CD4-positive, CD25-positive, alpha-beta regulatory T cell (primary cell): ENCODE data around the gene TMEM33. TPM values are rescaled to one million over a fixed set of nuclear protein-coding genes. Genes with fewer than 3 reads are reported as not detected.
"Not testable (repeated sequence)": the region's sequence is repeated elsewhere in the genome, so short reads cannot be mapped to it uniquely, and the experiment has no call there.

Experiments
- ATAC-seq, 2 donors: fragments of 150-1000 bp; cut with Tn5 transposase; one replicate each; pipeline ENCODE4 v1.10.0; 2021; ENCODE audit warnings: low read depth in 2 of 2, moderate number of reproducible peaks in 2 of 2, moderate library complexity in 1 of 2
- DNase-seq, 3 donors: peaks; one replicate each; pipeline versions ENCODE4 v3.0.0 to v3.0.0-alpha.2; 2012 to 2022; ENCODE audit warnings: mixed read lengths in 1 of 3
- H3K27ac ChIP-seq: one replicate; pipeline ENCODE4 v1.7.0; 2013; ENCODE audit warnings: mild to moderate bottlenecking, low read length; ENCODE audit not compliant: insufficient read depth, poor library complexity, severe bottlenecking
- H3K27me3 ChIP-seq: one replicate; pipeline ENCODE4 v1.7.0; 2013; ENCODE audit warnings: low read length; ENCODE audit not compliant: control insufficient read depth, insufficient read depth
- H3K36me3 ChIP-seq: one replicate; pipeline ENCODE4 v1.7.0; 2013; ENCODE audit warnings: mild to moderate bottlenecking, low read length, moderate library complexity; ENCODE audit not compliant: control insufficient read depth, insufficient read depth
- H3K4me1 ChIP-seq: 2 replicates; pipeline ENCODE4 v1.7.0; 2013; ENCODE audit warnings: mild to moderate bottlenecking, low read length; ENCODE audit not compliant: insufficient read depth, control insufficient read depth, poor library complexity, severe bottlenecking
- H3K4me3 ChIP-seq: one replicate; pipeline ENCODE4 v1.7.0; 2013; ENCODE audit warnings: low read depth, mild to moderate bottlenecking, low read length, moderate library complexity
- H3K9me3 ChIP-seq, 2 experiments: 1 replicate in 1 of 2; 2 replicates in 1 of 2; pipeline ENCODE4 v1.7.0; 2013; ENCODE audit warnings: low read length in 2 of 2, mild to moderate bottlenecking in 1 of 2, moderate library complexity in 1 of 2; ENCODE audit not compliant: control insufficient read depth in 2 of 2
- H3K27ac Mint-ChIP-seq, 3 donors: one replicate each; pipeline ENCODE4 v1.8.0; 2020 to 2022; ENCODE audit warnings: mild to moderate bottlenecking in 3 of 3, mixed read lengths in 3 of 3, moderate library complexity in 2 of 3
- H3K27me3 Mint-ChIP-seq: one replicate; pipeline ENCODE4 v1.8.0; 2022; ENCODE audit warnings: mild to moderate bottlenecking, mixed read lengths
- H3K36me3 Mint-ChIP-seq: one replicate; pipeline ENCODE4 v1.8.0; 2020; ENCODE audit warnings: mixed read lengths
- H3K4me1 Mint-ChIP-seq, 4 donors: one replicate each; pipeline ENCODE4 v1.8.0; 2020 to 2022; ENCODE audit warnings: mixed read lengths in 4 of 4, mild to moderate bottlenecking in 1 of 4
- H3K4me3 Mint-ChIP-seq, 4 donors: one replicate each; pipeline ENCODE4 v1.8.0; 2020 to 2022; ENCODE audit warnings: mild to moderate bottlenecking in 4 of 4, mixed read lengths in 4 of 4, moderate library complexity in 3 of 4
- H3K9me3 Mint-ChIP-seq, 7 donors: one replicate each; pipeline ENCODE4 v1.8.0; 2020 to 2022; ENCODE audit warnings: mixed read lengths in 7 of 7, mild to moderate bottlenecking in 3 of 7, moderate library complexity in 2 of 7
- polyA plus RNA-seq, 4 donors: library from polyadenylated mRNA; unstranded; fragments of 300-500 nt; fragmentation: Illumina TruSeq; gene quantifications; one replicate each; pipeline ENCODE4 v1.2.3, GENCODE V29; 2021
- total RNA-seq: library from RNA; stranded (reverse); gene quantifications from one replicate; pipeline ENCODE4 v1.2.3, GENCODE V29; 2022

Gene TMEM33
- total and polyA plus RNA-seq, 5 donors from 2014 or later, result 20.7 to 37.7 (median 30.1) TPM

- Mint-ChIP-seq H3K27me3 (peaks cover 27% of the 10 kb centered on the region), H3K36me3 (no peaks in the 10 kb centered on the region), H3K27ac (no peak overlapping the region), H3K9me3 (peaks cover 0 to 7% (median 0%) of the 10 kb centered on the region in 7 donors), H3K4me3 (no peak overlapping the region), H3K4me1 (no peaks in the 10 kb centered on the region)
- no peak overlapping the region for H3K27ac ChIP-seq
- no peaks in the 10 kb centered on the region for H3K4me1 ChIP-seq
- no peak overlapping the region for H3K4me3 ChIP-seq
- no peak for ATAC-seq
- peaks cover 7% of the 10 kb centered on the region for H3K27me3 ChIP-seq
- no peak for DNase-seq
- no peaks in the 10 kb centered on the region for H3K9me3 ChIP-seq
- H3K36me3 ChIP-seq, result no peaks in the 10 kb centered on the region
Observed at GRCh38 chr4:41896648-41897047, 38.6 kb upstream of the TMEM33 start.

- Histone ChIP-seq H3K27ac (no peak overlapping the region), H3K9me3 (no peaks in the 10 kb centered on the region), H3K27me3 (peaks cover 7% of the 10 kb centered on the region), H3K4me3 (no peak overlapping the region), H3K36me3 (no peaks in the 10 kb centered on the region), H3K4me1 (no peaks in the 10 kb centered on the region)
- peaks cover 0 to 13% (median 2%) of the 10 kb centered on the region in 7 donors for H3K9me3 Mint-ChIP-seq
- no peak overlapping the region for H3K4me3 Mint-ChIP-seq
- DNase-seq, result no peak
- H3K27ac Mint-ChIP-seq, result no peak overlapping the region
- no peaks in the 10 kb centered on the region for H3K4me1 Mint-ChIP-seq
- peaks cover 28% of the 10 kb centered on the region for H3K27me3 Mint-ChIP-seq
- no peaks in the 10 kb centered on the region for H3K36me3 Mint-ChIP-seq
- no peak for ATAC-seq
Observed at GRCh38 chr4:41897698-41898097, 37.5 kb upstream of the TMEM33 start.

GRCh38 chr4:41909136-41909535 lies 26.1 kb upstream of the TMEM33 start:
- not testable (repeated sequence) for H3K27me3 ChIP-seq, H3K9me3 ChIP-seq, ATAC-seq, H3K27ac ChIP-seq, H3K36me3 ChIP-seq, H3K4me3 Mint-ChIP-seq, H3K27ac Mint-ChIP-seq, H3K4me3 ChIP-seq, H3K36me3 Mint-ChIP-seq, DNase-seq, H3K4me1 ChIP-seq, H3K4me1 Mint-ChIP-seq
- Mint-ChIP-seq H3K27me3 (peaks cover 14% of the 10 kb centered on the region), H3K9me3 (peaks cover 0 to 11% (median 2%) of the 10 kb centered on the region in 7 donors)

- no peak overlapping the region for H3K27ac Mint-ChIP-seq
- Histone ChIP-seq H3K4me3 (no peak overlapping the region), H3K9me3 (no peaks in the 10 kb centered on the region), H3K27ac (no peak overlapping the region), H3K4me1 (no peaks in the 10 kb centered on the region), H3K36me3 (no peaks in the 10 kb centered on the region), H3K27me3 (no peaks in the 10 kb centered on the region)
- peaks cover 13% of the 10 kb centered on the region for H3K27me3 Mint-ChIP-seq
- H3K4me1 Mint-ChIP-seq, result peaks cover 0 to 4% (median 3%) of the 10 kb centered on the region in 4 donors
- ATAC-seq (no peak), DNase-seq (no peak)
- H3K9me3 Mint-ChIP-seq, result peaks cover 0 to 3% (median 0%) of the 10 kb centered on the region in 7 donors
- no peaks in the 10 kb centered on the region for H3K36me3 Mint-ChIP-seq
- no peak overlapping the region for H3K4me3 Mint-ChIP-seq
Observed at GRCh38 chr4:41912546-41912945, 22.7 kb upstream of the TMEM33 start.

- DNase-seq (peak in 1 of 3 donors; percentile 41), ATAC-seq (no peak)
- H3K27me3 Mint-ChIP-seq, result peaks cover 22% of the 10 kb centered on the region
- H3K36me3 Mint-ChIP-seq, result no peaks in the 10 kb centered on the region
- peaks cover 0 to 4% (median 3%) of the 10 kb centered on the region in 4 donors for H3K4me1 Mint-ChIP-seq
- no peak overlapping the region for H3K27ac Mint-ChIP-seq
- Histone ChIP-seq H3K4me1 (no peaks in the 10 kb centered on the region), H3K27ac (no peak overlapping the region), H3K27me3 (peaks cover 4% of the 10 kb centered on the region), H3K4me3 (no peak overlapping the region), H3K36me3 (no peaks in the 10 kb centered on the region), H3K9me3 (no peaks in the 10 kb centered on the region)
- H3K9me3 Mint-ChIP-seq, result peaks cover 0 to 4% (median 0%) of the 10 kb centered on the region in 7 donors
- no peak overlapping the region for H3K4me3 Mint-ChIP-seq
Observed at GRCh38 chr4:41913509-41913908, 21.7 kb upstream of the TMEM33 start.

GRCh38 chr4:41918278-41918677 lies 17.0 kb upstream of the TMEM33 start:
- Mint-ChIP-seq H3K4me3 (no peak overlapping the region), H3K36me3 (no peaks in the 10 kb centered on the region)
- H3K9me3 ChIP-seq, result peaks cover 2 to 7% of the 10 kb centered on the region in 2 experiments

GRCh38 chr4:41920416-41920815 lies 14.8 kb upstream of the TMEM33 start:
- H3K36me3 Mint-ChIP-seq, H3K27me3 ChIP-seq, H3K27ac ChIP-seq, H3K4me3 ChIP-seq, H3K9me3 ChIP-seq, ATAC-seq, H3K9me3 Mint-ChIP-seq, H3K27ac Mint-ChIP-seq, DNase-seq, H3K4me3 Mint-ChIP-seq, H3K36me3 ChIP-seq, H3K4me1 Mint-ChIP-seq, H3K4me1 ChIP-seq: not testable (repeated sequence)
- peaks cover 32% of the 10 kb centered on the region for H3K27me3 Mint-ChIP-seq

More at GRCh38 chr4:41918278-41918677, 17.0 kb upstream of the TMEM33 start:
- ATAC-seq (no peak), DNase-seq (no peak)
- no peak overlapping the region for H3K27ac Mint-ChIP-seq
- H3K36me3 ChIP-seq, result no peaks in the 10 kb centered on the region
- H3K27me3 ChIP-seq, result peaks cover 4% of the 10 kb centered on the region
- no peak overlapping the region for H3K27ac ChIP-seq
- no peaks in the 10 kb centered on the region for H3K4me1 ChIP-seq
- H3K9me3 Mint-ChIP-seq, result peaks cover 0 to 10% (median 6%) of the 10 kb centered on the region in 7 donors
- H3K4me3 ChIP-seq, result no peak overlapping the region
- peaks cover 35% of the 10 kb centered on the region for H3K27me3 Mint-ChIP-seq
- H3K4me1 Mint-ChIP-seq, result peaks cover 0 to 4% (median 3%) of the 10 kb centered on the region in 4 donors

GRCh38 chr4:41921476-41921875 lies 13.8 kb upstream of the TMEM33 start:
- ATAC-seq (no peak), DNase-seq (no peak)
- Mint-ChIP-seq H3K9me3 (peaks cover 0 to 10% (median 6%) of the 10 kb centered on the region in 7 donors), H3K27me3 (peaks cover 32% of the 10 kb centered on the region), H3K4me3 (no peak overlapping the region), H3K27ac (no peak overlapping the region), H3K4me1 (no peaks in the 10 kb centered on the region), H3K36me3 (no peaks in the 10 kb centered on the region)
- Histone ChIP-seq H3K9me3 (peaks cover 2 to 7% of the 10 kb centered on the region in 2 experiments), H3K4me1 (no peaks in the 10 kb centered on the region), H3K27me3 (peaks cover 4% of the 10 kb centered on the region), H3K36me3 (no peaks in the 10 kb centered on the region), H3K4me3 (no peak overlapping the region), H3K27ac (no peak overlapping the region)
